Neuronal stem cell (in vitro differentiated cells): ENCODE results near the gene ADIRF.
"Not testable (repeated sequence)": the region's sequence is repeated elsewhere in the genome, so short reads cannot be mapped to it uniquely, and the experiment has no call there.

Source experiments
- DNase-seq: peaks from one replicate; pipeline ENCODE4 v3.0.0-alpha.2; 2013; ENCODE audit warnings: low spot score
- H2AFZ ChIP-seq: one replicate; pipeline ENCODE4 v1.6.1; 2013; ENCODE audit warnings: mild to moderate bottlenecking, low read length, inconsistent platforms
- H2AK5ac ChIP-seq: 2 replicates; pipeline ENCODE4 v1.6.1; 2013; ENCODE audit warnings: low read depth, mild to moderate bottlenecking, inconsistent platforms, low read length, moderate library complexity, mixed read lengths
- H2BK120ac ChIP-seq: 2 replicates; pipeline ENCODE4 v1.6.1; 2013; ENCODE audit warnings: low read depth, mild to moderate bottlenecking, inconsistent platforms, low read length, moderate library complexity, mixed read lengths
- H2BK12ac ChIP-seq: one replicate; pipeline ENCODE4 v1.6.1; 2013; ENCODE audit warnings: low read length, inconsistent platforms
- H2BK15ac ChIP-seq: 2 replicates; pipeline ENCODE4 v1.6.1; 2013; ENCODE audit warnings: mild to moderate bottlenecking, low read length, inconsistent platforms, mixed read lengths
- H2BK5ac ChIP-seq: one replicate; pipeline ENCODE4 v1.6.1; 2013; ENCODE audit warnings: inconsistent platforms, mild to moderate bottlenecking, low read length, moderate library complexity
- H3K14ac ChIP-seq: one replicate; pipeline ENCODE4 v1.6.1; 2013; ENCODE audit warnings: low read length, inconsistent platforms
- H3K18ac ChIP-seq: 2 replicates; pipeline ENCODE4 v1.6.1; 2013; ENCODE audit warnings: low read length, inconsistent platforms
- H3K23ac ChIP-seq: 2 replicates; pipeline ENCODE4 v1.6.1; 2013; ENCODE audit warnings: low read depth, mild to moderate bottlenecking, mixed read lengths, low read length, inconsistent platforms; ENCODE audit not compliant: poor library complexity
- H3K27ac ChIP-seq: replicated peaks from 3 replicates; pipeline ENCODE4 v1.5.1; 2013; ENCODE audit warnings: low read length, inconsistent platforms
- H3K27me3 ChIP-seq, 3 experiments: 2 replicates each; pipeline ENCODE4 v1.6.1; 2013; ENCODE audit warnings: low read length in 3 of 3, mild to moderate bottlenecking in 2 of 3, inconsistent platforms in 1 of 3, low read depth in 1 of 3, mixed read lengths in 1 of 3, moderate library complexity in 1 of 3; ENCODE audit not compliant: control insufficient read depth in 3 of 3, insufficient read depth in 3 of 3
- H3K36me3 ChIP-seq, 2 donors: replicated peaks in 1 of 2; 2 replicates each; pipeline ENCODE4 v1.6.1; 2013; ENCODE audit warnings: low read length in 2 of 2; ENCODE audit not compliant: control insufficient read depth in 2 of 2, insufficient read depth in 2 of 2
- H3K4ac ChIP-seq: 2 replicates; pipeline ENCODE4 v1.6.1; 2013; ENCODE audit warnings: inconsistent platforms, mild to moderate bottlenecking, low read length, moderate library complexity
- H3K4me1 ChIP-seq, 2 donors: 1 replicate in 1 of 2; 2 replicates in 1 of 2; pipeline ENCODE4 v1.6.1; 2013; ENCODE audit warnings: low read length in 2 of 2, low read depth in 1 of 2; ENCODE audit not compliant: control insufficient read depth in 2 of 2, insufficient read depth in 1 of 2
- H3K4me2 ChIP-seq: one replicate; pipeline ENCODE4 v1.6.1; 2013; ENCODE audit warnings: mild to moderate bottlenecking, low read length, inconsistent platforms; ENCODE audit not compliant: insufficient read depth, poor library complexity, severe bottlenecking
- H3K4me3 ChIP-seq, 2 donors: 2 replicates each; pipeline ENCODE4 v1.5.1; 2013; ENCODE audit warnings: low read length in 2 of 2, mild to moderate bottlenecking in 2 of 2, inconsistent platforms in 1 of 2, moderate library complexity in 1 of 2
- H3K79me1 ChIP-seq: one replicate; pipeline ENCODE4 v1.6.1; 2013; ENCODE audit warnings: low read depth, mild to moderate bottlenecking, inconsistent platforms, low read length, moderate library complexity
- H3K9ac ChIP-seq: one replicate; pipeline ENCODE4 v1.6.1; 2013; ENCODE audit warnings: mild to moderate bottlenecking, low read depth, low read length, inconsistent platforms; ENCODE audit not compliant: poor library complexity
- H3K9me3 ChIP-seq, 2 donors: replicated peaks in 1 of 2; 2 replicates each; pipeline versions ENCODE3 to v1.6.1; 2013; ENCODE audit warnings: low read length in 2 of 2, mild to moderate bottlenecking in 2 of 2, inconsistent platforms in 1 of 2, low read depth in 1 of 2, mixed read lengths in 1 of 2, moderate library complexity in 1 of 2; ENCODE audit not compliant: control insufficient read depth in 2 of 2, insufficient read depth in 1 of 2
- H4K8ac ChIP-seq: one replicate; pipeline ENCODE4 v1.6.1; 2013; ENCODE audit warnings: low read depth, mild to moderate bottlenecking, inconsistent platforms, low read length, moderate library complexity
- H4K91ac ChIP-seq: one replicate; pipeline ENCODE4 v1.6.1; 2013; ENCODE audit warnings: low read length, low read depth, mild to moderate bottlenecking, inconsistent platforms; ENCODE audit not compliant: poor library complexity
- WGBS, 2 donors: extraction: QIAGEN DNeasy Blood & Tissue Kit; methylation state at CpG; one replicate each; pipeline ENCODE4 v1.1.7; 2013; ENCODE audit warnings: missing lambda C conversion rate in 2 of 2, mixed read lengths in 1 of 2; ENCODE audit not compliant: insufficient read length in 2 of 2, insufficient replicate concordance in 1 of 2; ENCODE audit errors: extremely low coverage in 2 of 2; 5-methylcytosine and 5-hydroxymethylcytosine counted together

Gene ADIRF

GRCh38 chr10:86938260-86938659, 30.0 kb upstream of the ADIRF start:
- Histone ChIP-seq H3K4me2 (no peak overlapping the region), H2BK15ac (no peak overlapping the region), H3K18ac (peak overlapping the region; percentile 77), H3K79me1 (no peaks in the 10 kb centered on the region), H3K4ac (no peak overlapping the region), H3K4me3 (no peak overlapping the region), H3K9me3 (peaks cover 0 to 2% of the 10 kb centered on the region in 2 donors), H3K27me3 (peaks cover 0 to 2% (median 0%) of the 10 kb centered on the region in 3 experiments), H2BK12ac (no peak overlapping the region), H4K91ac (no peak overlapping the region), H3K36me3 (peaks cover under 1 to 2% of the 10 kb centered on the region in 2 donors), H2BK120ac (peak overlapping the region; percentile 88), H4K8ac (peak overlapping the region; percentile 48), H3K9ac (peak overlapping the region; percentile 34), H3K27ac (no peak overlapping the region), H3K23ac (no peak overlapping the region), H3K14ac (no peak overlapping the region), H2AK5ac (peak overlapping the region; percentile 42), H2AFZ (no peak overlapping the region), H2BK5ac (no peak overlapping the region), H3K4me1 (no peaks in the 10 kb centered on the region)
- no peak for DNase-seq
- no CpG with 5 or more reads among the region's 2 CpGs for WGBS, 2 donors

GRCh38 chr10:86940076-86940475, 28.2 kb upstream of the ADIRF start:
- H3K23ac ChIP-seq, H3K18ac ChIP-seq, H3K9ac ChIP-seq, H2BK5ac ChIP-seq, H3K14ac ChIP-seq, H3K4me1 ChIP-seq, H3K27me3 ChIP-seq, H3K4me2 ChIP-seq, H2BK120ac ChIP-seq, H3K27ac ChIP-seq, H4K91ac ChIP-seq, H3K4me3 ChIP-seq, H4K8ac ChIP-seq, H3K9me3 ChIP-seq, H2BK15ac ChIP-seq, H3K79me1 ChIP-seq, H2BK12ac ChIP-seq, DNase-seq, H3K36me3 ChIP-seq, H3K4ac ChIP-seq, H2AK5ac ChIP-seq: not testable (repeated sequence)
- peak overlapping the region; percentile 95 for H2AFZ ChIP-seq
- no CpG with 5 or more reads among the region's 16 CpGs for WGBS, 2 donors

GRCh38 chr10:86940677-86941076, 27.6 kb upstream of the ADIRF start:
- no peak for DNase-seq
- no CpG with 5 or more reads among the region's 6 CpGs for whole genome bisulfite sequencing, 2 donors

GRCh38 chr10:86941426-86941825, 26.9 kb upstream of the ADIRF start:
- Histone ChIP-seq H3K36me3 (peaks cover 0 to 2% of the 10 kb centered on the region in 2 donors), H3K23ac (no peak overlapping the region), H4K8ac (no peak overlapping the region), H3K9me3 (peaks cover 0 to 2% of the 10 kb centered on the region in 2 donors), H2BK12ac (no peak overlapping the region), H3K27me3 (peaks cover 0 to 2% (median 0%) of the 10 kb centered on the region in 3 experiments), H3K9ac (no peak overlapping the region), H3K18ac (no peak overlapping the region), H2AK5ac (no peak overlapping the region), H3K4ac (no peak overlapping the region), H3K4me1 (peaks cover 0 to 3% of the 10 kb centered on the region in 2 donors), H3K4me2 (no peak overlapping the region), H3K4me3 (no peak overlapping the region), H2AFZ (no peak overlapping the region), H2BK15ac (no peak overlapping the region), H3K79me1 (no peaks in the 10 kb centered on the region), H3K27ac (no peak overlapping the region), H3K14ac (no peak overlapping the region), H4K91ac (no peak overlapping the region), H2BK5ac (no peak overlapping the region), H2BK120ac (no peak overlapping the region)
- no peak for DNase-seq
- WGBS, 2 donors: no CpG with 5 or more reads among the region's 2 CpGs

More at GRCh38 chr10:86940677-86941076, 27.6 kb upstream of the ADIRF start:
- Histone ChIP-seq H3K4me3 (no peak overlapping the region), H3K36me3 (peaks cover 0 to 2% of the 10 kb centered on the region in 2 donors), H4K91ac (no peak overlapping the region), H3K9me3 (peaks cover 0 to 2% of the 10 kb centered on the region in 2 donors), H2AK5ac (peak overlapping the region; percentile 4), H2AFZ (no peak overlapping the region), H3K4me2 (no peak overlapping the region), H4K8ac (no peak overlapping the region), H3K27me3 (peaks cover 0 to 2% (median 0%) of the 10 kb centered on the region in 3 experiments), H3K79me1 (no peaks in the 10 kb centered on the region), H3K14ac (no peak overlapping the region), H3K4ac (no peak overlapping the region), H3K4me1 (peaks cover 0 to under 1% of the 10 kb centered on the region in 2 donors), H3K27ac (no peak overlapping the region), H2BK5ac (no peak overlapping the region), H2BK12ac (no peak overlapping the region), H2BK15ac (no peak overlapping the region), H2BK120ac (no peak overlapping the region), H3K23ac (no peak overlapping the region), H3K18ac (no peak overlapping the region), H3K9ac (no peak overlapping the region)
